ENCODE measurements around the gene KLC1. TPM values are rescaled to one million over a fixed set of nuclear protein-coding genes. Genes with fewer than 3 reads are reported as not detected.

KLC1 gene
- total RNA-seq, 1 donor from 2014 or later = 238 TPM

GRCh38 chr14:103731481-103731880, 102.5 kb downstream of the KLC1 start:
- no peaks in the 10 kb centered on the region for H3K9me3 ChIP-seq (ENCODE audit: insufficient read depth, low read depth, low read length)
- H3K27ac Mint-ChIP-seq (ENCODE audit: unreplicated experiment) = no peak overlapping the region
- H3K27ac ChIP-seq (ENCODE audit: low read depth, low read length) = no peak overlapping the region
- FAIRE-seq (no peak), DNase-seq (ENCODE audit: low read depth) (no peak)
- no peaks in the 10 kb centered on the region for H3K27me3 ChIP-seq (ENCODE audit: insufficient read depth, low read length)
- H3K4me3 Mint-ChIP-seq (ENCODE audit: unreplicated experiment) = no peak overlapping the region
- no peak for TF ChIP-seq EZH2 (IDR thresholded peaks at IDR 0.05; ENCODE audit: insufficient read depth, low read length)
- TF ChIP-seq, protein P1, sequence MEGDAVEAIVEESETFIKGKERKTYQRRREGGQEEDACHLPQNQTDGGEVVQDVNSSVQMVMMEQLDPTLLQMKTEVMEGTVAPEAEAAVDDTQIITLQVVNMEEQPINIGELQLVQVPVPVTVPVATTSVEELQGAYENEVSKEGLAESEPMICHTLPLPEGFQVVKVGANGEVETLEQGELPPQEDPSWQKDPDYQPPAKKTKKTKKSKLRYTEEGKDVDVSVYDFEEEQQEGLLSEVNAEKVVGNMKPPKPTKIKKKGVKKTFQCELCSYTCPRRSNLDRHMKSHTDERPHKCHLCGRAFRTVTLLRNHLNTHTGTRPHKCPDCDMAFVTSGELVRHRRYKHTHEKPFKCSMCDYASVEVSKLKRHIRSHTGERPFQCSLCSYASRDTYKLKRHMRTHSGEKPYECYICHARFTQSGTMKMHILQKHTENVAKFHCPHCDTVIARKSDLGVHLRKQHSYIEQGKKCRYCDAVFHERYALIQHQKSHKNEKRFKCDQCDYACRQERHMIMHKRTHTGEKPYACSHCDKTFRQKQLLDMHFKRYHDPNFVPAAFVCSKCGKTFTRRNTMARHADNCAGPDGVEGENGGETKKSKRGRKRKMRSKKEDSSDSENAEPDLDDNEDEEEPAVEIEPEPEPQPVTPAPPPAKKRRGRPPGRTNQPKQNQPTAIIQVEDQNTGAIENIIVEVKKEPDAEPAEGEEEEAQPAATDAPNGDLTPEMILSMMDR (IDR thresholded peaks at IDR 0.05; ENCODE audit: insufficient read depth, low read depth, low read length) = no peak
- peaks cover 54% of the 10 kb centered on the region for H4K20me1 ChIP-seq (ENCODE audit: insufficient read depth, low read length)
- H3K36me3 ChIP-seq (ENCODE audit: insufficient read depth, low read length) = peaks cover 18% of the 10 kb centered on the region
- H3K4me3 ChIP-seq (ENCODE audit: insufficient read depth, low read depth, low read length) = no peak overlapping the region
- H3K27me3 Mint-ChIP-seq (ENCODE audit: low read depth, unreplicated experiment) = no peaks in the 10 kb centered on the region
- H3K4me1 Mint-ChIP-seq (ENCODE audit: low read depth, unreplicated experiment) = peaks cover 2% of the 10 kb centered on the region
- no peaks in the 10 kb centered on the region for H3K9me3 Mint-ChIP-seq (ENCODE audit: unreplicated experiment)
- H3K36me3 Mint-ChIP-seq (ENCODE audit: low read depth, unreplicated experiment) = peaks cover 31% of the 10 kb centered on the region
- H3K4me2 ChIP-seq (ENCODE audit: low read length) = no peak overlapping the region
- H3K4me1 ChIP-seq (ENCODE audit: insufficient read depth, low read length) = no peaks in the 10 kb centered on the region
- H3K79me2 ChIP-seq (ENCODE audit: insufficient read depth, low read length) = peaks cover 7% of the 10 kb centered on the region
- no peak overlapping the region for H3K9ac ChIP-seq (ENCODE audit: low read length)
- H2AFZ ChIP-seq (ENCODE audit: low read depth, low read length) = no peak overlapping the region

- Mint-ChIP-seq H3K27me3 (ENCODE audit: low read depth, unreplicated experiment) (no peaks in the 10 kb centered on the region), H3K9me3 (ENCODE audit: unreplicated experiment) (no peaks in the 10 kb centered on the region), H3K4me3 (ENCODE audit: unreplicated experiment) (no peak overlapping the region), H3K4me1 (ENCODE audit: low read depth, unreplicated experiment) (peaks cover 2% of the 10 kb centered on the region), H3K36me3 (ENCODE audit: low read depth, unreplicated experiment) (peaks cover 38% of the 10 kb centered on the region), H3K27ac (ENCODE audit: unreplicated experiment) (no peak overlapping the region)
- DNase-seq (ENCODE audit: low read depth) = no peak
- H3K27me3 ChIP-seq (ENCODE audit: insufficient read depth, low read length) = no peaks in the 10 kb centered on the region
- no peaks in the 10 kb centered on the region for H3K4me1 ChIP-seq (ENCODE audit: insufficient read depth, low read length)
- no peak overlapping the region for H3K27ac ChIP-seq (ENCODE audit: low read depth, low read length)
- TF ChIP-seq, protein P1 (IDR thresholded peaks at IDR 0.05; ENCODE audit: insufficient read depth, low read depth, low read length) = no peak
- TF ChIP-seq EZH2 (IDR thresholded peaks at IDR 0.05; ENCODE audit: insufficient read depth, low read length) = no peak
- peaks cover 52% of the 10 kb centered on the region for H4K20me1 ChIP-seq (ENCODE audit: insufficient read depth, low read length)
- no peak for FAIRE-seq
- H3K36me3 ChIP-seq (ENCODE audit: insufficient read depth, low read length) = peaks cover 19% of the 10 kb centered on the region
- H3K9ac ChIP-seq (ENCODE audit: low read length) = no peak overlapping the region
- no peaks in the 10 kb centered on the region for H3K9me3 ChIP-seq (ENCODE audit: insufficient read depth, low read depth, low read length)
- H2AFZ ChIP-seq (ENCODE audit: low read depth, low read length) = no peak overlapping the region
- no peak overlapping the region for H3K4me2 ChIP-seq (ENCODE audit: low read length)
- H3K79me2 ChIP-seq (ENCODE audit: insufficient read depth, low read length) = peaks cover 3% of the 10 kb centered on the region
- no peak overlapping the region for H3K4me3 ChIP-seq (ENCODE audit: insufficient read depth, low read depth, low read length)
Observed at GRCh38 chr14:103731916-103732867, 103.2 kb downstream of the KLC1 start.
